Fibroblast of the aortic adventitia (primary cell): ENCODE results near the gene WDR33. TPM values are rescaled to one million over a fixed set of nuclear protein-coding genes. Genes with fewer than 3 reads are reported as not detected.

ENCODE experiments used
- DNase-seq: peaks from one replicate; pipeline ENCODE4 v3.0.0-alpha.2; 2010; ENCODE audit warnings: low read depth
- H3K4me3 ChIP-seq: 2 replicates; pipeline ENCODE4 v1.5.1; 2011; ENCODE audit warnings: low read depth, mild to moderate bottlenecking, control low read depth, low read length, moderate library complexity
- total RNA-seq: library from RNA; depleted of rRNA; stranded (reverse); fragments of >200 nt; gene quantifications from 2 replicates; pipeline ENCODE4 v1.2.3, GENCODE V29; 2012; ENCODE audit warnings: low replicate concordance
- TF ChIP-seq, protein P1 (sequence below): IDR thresholded peaks from 2 replicates; pipeline ENCODE4 v1.5.1; 2011; ENCODE audit warnings: mild to moderate bottlenecking, low read length, control low read depth, inconsistent platforms; ENCODE audit not compliant: insufficient read depth

The WDR33 gene
- total RNA-seq, 1 donor, result 34.4 TPM

DNA sequence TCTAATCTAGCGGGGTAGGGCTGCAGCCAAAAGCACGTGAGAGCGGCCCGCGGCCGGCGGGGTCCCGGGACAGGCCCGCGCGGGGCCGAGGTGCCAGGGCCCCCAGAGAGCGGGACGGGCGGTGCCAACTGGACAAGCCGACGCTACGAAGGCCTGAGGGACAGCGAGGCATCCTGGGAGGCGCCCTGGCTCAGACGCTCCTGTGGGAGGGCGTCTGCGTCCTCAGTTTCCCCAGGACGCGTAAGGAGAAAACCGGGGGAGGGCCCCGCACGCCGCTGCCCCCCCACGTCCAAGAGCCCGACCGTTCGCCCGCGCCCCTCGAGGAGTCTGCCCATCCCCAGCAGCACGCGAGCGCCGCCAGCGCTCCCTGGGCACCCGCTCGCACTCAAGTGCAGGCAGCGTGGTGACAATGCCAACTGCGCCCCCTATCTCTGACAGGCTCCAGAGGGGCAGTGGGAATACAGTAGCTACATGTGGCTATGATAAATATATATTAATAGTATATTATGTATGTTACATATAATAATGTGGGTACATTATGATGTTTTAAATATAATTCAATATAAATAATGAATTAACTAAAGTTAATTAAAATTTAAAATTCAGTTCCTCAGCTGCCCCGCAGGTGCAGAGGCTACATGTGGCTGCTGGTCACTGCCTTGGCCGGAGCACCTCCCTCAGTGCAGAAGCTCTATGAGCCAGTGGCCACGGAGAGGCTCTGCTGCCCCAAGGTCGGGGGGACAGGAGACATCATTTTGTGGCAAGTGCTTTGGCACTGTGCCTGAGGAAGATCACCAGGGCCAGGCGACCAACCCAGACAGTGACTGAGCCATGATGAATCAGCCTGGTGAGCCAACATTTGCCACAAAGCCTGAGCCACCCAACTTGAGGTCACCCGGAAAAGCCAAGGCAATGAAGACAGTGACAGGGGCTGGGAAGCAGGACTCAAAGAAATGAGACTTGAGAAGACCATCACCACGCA, 115.2 kb downstream of the WDR33 start:
- H3K4me3 ChIP-seq, result peak overlapping the region; percentile 5
- peak; percentile 16 for DNase-seq
- TF ChIP-seq, protein P1, sequence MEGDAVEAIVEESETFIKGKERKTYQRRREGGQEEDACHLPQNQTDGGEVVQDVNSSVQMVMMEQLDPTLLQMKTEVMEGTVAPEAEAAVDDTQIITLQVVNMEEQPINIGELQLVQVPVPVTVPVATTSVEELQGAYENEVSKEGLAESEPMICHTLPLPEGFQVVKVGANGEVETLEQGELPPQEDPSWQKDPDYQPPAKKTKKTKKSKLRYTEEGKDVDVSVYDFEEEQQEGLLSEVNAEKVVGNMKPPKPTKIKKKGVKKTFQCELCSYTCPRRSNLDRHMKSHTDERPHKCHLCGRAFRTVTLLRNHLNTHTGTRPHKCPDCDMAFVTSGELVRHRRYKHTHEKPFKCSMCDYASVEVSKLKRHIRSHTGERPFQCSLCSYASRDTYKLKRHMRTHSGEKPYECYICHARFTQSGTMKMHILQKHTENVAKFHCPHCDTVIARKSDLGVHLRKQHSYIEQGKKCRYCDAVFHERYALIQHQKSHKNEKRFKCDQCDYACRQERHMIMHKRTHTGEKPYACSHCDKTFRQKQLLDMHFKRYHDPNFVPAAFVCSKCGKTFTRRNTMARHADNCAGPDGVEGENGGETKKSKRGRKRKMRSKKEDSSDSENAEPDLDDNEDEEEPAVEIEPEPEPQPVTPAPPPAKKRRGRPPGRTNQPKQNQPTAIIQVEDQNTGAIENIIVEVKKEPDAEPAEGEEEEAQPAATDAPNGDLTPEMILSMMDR, result peak; percentile 21

DNA sequence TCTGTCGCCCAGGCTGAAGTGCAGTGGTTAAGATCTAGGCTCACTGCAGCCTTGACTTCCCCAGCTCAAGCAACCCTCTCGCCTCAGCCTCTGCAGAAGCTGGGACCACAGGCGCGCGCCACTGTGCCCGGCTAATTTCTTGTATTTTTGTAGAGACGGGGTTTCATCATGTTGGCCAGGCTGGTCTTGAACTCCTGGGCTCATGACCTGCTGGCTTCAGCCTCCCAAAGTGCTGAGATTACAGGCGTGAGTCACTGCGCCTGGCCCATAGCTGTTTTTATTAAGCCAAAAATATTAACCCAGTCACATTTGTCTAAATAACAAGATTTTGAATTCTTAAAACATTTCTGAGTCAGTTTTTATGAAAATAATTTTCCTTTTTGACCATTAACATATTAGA, 116.0 kb downstream of the WDR33 start:
- peak; percentile 76 for DNase-seq
- H3K4me3 ChIP-seq, result no peak overlapping the region

DNA sequence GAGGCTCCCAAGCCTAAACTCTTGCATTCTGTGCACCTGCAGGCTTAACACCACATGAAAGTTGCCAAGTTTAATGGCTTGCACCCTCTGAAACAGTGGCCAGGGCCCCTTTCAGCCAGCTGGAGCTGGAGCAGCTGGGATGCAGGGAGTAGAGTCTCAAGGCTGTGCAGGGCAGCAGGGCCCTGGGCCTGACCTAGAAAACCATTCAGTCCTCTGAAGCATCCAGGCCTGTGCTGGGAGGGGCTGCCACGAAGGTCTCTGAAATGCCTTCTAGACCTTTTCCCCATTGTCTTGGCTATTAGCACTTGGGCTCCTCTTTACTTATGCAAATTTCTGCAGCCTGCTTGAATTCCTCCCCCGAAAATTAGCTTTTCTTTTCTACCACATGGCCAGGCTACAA, 120.3 kb downstream of the WDR33 start:
- TF ChIP-seq, protein P1, result no peak
- DNase-seq, result no peak
- H3K4me3 ChIP-seq, result no peak overlapping the region

More for the DNA sequence above, 116.0 kb downstream of the WDR33 start:
- TF ChIP-seq, protein P1, result no peak

DNA sequence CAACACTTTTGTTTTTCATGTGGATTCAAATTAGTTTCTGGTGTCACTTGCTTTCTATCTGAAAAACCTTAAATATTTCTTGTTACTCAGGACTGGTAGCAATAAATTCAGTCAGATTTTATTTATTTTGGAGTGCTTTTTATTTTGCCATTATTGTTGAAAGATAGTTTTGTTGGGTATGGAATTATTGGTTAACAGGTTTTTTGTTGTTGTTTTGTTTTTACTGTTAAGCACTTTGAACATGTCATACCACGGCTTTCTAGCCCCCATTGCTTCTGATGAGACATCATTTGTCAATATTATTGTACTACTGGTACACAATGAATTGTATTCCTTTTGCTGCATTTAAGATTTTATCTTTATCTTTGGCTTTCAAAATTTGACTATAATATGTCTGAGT, 122.6 kb downstream of the WDR33 start:
- H3K4me3 ChIP-seq, result no peak overlapping the region
- TF ChIP-seq, protein P1, result no peak
- DNase-seq, result no peak

DNA sequence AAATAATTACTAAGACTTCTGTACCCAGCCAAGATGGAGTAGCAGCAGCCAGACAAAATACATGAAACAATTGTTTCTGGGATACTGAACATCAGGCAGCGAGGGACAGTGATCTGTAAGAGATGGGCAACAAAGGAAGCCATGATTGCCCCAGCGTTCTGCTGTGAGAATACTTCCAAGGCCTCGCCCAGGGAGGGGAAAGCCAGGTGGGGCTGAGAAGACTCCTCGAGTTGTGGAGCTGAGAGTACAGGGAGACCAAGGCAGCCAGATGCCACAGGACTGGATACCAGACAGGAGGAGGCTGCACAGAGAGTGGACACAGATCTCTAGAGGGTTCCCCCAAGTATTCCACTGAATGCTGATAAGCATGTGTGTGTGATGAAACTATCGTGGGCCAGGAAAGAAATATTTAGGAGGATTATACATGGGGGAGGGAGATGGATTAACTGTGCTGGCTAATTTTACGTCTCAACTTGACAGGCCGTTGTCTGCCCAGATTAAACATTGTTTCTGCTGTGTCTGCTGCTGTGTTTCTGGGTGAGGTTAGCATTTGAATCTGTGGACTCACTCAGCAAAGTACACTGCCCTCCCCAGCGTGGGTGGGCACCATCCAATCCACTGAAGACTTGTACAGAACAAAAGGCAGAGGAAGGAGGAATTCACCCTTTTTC, 125.4 kb downstream of the WDR33 start:
- no peak overlapping the region for H3K4me3 ChIP-seq
- no peak for DNase-seq
- TF ChIP-seq, protein P1, result no peak

DNA sequence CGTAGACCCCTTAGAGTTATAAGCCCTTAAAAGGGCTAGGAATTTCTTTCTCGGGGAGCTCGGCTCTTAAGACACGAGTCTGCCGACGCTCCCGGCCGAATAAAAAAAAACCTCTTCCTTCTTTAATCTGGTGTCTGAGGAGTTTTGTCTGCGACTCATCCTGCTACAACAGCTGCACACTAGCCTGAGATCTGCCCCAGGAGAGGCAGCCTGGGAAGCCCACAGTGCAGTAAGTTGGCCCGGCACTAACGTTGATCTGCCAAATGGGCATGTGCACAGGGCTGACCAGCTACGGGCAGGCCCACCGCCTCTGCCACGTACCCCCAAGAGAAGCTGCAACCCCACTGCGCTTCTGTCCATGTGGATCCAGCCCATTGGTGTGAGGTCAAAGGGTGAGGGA, 127.2 kb downstream of the WDR33 start:
- no peak overlapping the region for H3K4me3 ChIP-seq
- TF ChIP-seq, protein P1, result no peak
- peak; percentile 56 for DNase-seq
